SW480 (cell line): ENCODE measurements around the gene GRM4.

Source experiments
- DNase-seq: peaks from one replicate; pipeline ENCODE4 v3.0.0-alpha.2; 2016; ENCODE audit warnings: low spot score

Gene GRM4

DNA sequence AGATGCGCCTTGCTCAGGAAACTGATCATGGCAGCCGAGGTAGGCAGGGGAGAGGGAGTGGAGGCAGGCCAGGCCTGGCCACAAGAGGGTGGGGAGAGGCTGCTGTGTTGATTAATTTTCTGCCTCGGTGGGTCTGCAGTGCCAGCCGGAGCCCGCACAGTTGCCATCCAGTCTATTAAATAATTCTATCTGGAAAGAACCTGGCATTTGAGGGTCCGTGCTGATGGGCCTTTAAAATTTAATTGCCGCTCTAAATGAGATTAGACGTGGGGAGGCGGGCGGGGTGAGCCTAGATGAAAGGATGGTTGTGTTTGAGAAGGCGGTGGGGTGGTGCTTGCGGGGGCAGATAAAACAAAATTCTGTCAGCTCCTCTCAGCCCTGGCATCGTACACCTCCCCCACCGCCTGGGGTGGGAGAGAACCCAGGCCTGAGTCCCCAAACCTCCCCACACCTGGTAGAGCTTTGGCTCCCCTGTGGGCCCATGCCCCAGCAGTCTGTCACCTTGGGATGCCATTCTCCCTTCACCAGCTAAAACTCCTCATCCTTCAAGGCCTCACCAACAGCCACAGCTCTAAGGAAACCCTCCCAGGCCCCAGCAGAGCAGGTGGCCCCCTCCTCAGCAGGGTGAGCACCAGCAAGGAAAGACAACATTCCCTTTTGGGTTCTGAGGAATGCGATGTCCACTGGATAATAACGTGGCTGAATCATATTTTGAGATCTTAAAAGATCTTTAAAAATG is 167.3 kb downstream of the GRM4 start:
- no peak for DNase-seq

DNA sequence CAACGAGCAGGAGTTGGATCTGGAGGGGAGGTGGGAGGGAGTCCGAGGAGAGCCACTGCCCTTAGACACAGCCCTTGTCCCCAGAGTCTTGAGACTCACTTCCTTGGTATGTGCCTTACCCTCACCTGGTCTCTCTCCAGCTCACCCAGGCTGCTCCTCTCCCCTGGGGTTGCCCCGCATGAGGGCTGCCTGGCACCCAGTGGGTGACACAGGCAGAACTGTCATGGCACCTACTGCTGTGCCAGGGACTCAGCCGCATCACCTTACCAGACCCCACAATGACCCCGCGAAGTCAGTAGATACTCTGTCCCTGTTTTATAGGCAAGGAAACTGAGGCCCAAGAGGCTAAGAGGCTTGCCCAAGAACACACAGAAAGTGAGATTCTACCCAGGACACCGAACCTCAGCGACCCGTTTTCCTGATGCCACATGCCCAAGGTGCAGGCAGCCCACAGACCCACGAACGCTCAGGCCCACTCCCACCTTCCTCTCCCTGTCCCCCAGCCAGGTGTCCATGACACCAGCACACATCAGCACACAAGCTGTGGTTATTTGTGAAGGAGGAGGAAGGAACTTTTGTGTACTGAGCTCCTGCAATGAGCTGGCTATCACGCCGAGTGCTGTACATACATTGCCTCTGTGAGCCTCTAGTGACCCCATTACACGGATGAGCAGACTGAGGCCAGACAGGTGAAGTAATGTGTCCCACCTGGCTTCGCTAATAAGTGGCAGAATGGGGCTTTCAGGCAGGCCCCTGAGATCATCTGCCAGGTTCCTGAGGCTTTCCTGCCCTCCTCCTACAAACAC is 168.1 kb downstream of the GRM4 start:
- no peak for DNase-seq

DNA sequence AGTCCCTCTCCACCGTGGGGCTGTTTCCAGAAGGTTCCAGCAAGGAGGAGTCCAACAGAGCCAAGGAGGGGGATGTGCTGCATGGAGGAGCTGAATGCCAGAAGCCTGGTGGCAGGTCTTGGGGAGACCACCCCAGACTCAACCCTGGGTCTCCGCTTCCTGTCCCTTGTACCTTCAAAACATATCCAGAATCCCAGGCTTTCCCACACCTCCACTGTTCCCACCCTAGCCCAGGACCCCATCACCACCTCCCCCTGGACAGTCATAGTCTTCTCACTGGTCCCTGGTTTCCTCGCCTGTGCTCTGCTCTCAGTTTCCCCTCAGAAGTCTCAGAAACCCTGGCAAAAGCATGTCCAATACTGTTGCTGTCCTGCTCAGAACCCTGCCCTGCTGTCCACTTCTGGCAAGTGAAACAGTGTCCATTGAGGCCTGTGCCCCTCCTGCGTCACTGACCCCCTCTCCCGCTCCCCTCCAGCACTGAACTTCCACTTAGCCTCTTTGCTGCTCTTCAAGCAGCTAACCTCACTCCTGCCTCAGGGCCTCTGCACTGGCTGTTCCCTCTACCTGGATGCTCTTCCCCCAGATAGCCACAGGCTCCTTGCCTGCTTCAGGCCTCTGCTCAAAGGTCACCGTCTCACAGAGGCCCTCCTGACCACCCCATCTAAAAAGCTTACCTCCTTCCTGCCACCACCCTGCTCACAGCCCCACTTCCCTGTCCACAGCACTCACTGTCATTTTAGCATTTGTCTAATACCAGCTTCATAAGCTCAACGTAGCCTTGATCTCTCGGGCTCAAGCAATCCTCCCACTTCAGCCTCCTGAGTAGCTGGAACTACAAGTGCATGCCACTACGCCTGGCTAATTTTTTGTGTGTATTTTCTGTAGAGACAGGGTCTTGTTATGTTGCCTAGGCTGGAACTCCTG is 169.2 kb downstream of the GRM4 start:
- DNase-seq, result no peak

DNA sequence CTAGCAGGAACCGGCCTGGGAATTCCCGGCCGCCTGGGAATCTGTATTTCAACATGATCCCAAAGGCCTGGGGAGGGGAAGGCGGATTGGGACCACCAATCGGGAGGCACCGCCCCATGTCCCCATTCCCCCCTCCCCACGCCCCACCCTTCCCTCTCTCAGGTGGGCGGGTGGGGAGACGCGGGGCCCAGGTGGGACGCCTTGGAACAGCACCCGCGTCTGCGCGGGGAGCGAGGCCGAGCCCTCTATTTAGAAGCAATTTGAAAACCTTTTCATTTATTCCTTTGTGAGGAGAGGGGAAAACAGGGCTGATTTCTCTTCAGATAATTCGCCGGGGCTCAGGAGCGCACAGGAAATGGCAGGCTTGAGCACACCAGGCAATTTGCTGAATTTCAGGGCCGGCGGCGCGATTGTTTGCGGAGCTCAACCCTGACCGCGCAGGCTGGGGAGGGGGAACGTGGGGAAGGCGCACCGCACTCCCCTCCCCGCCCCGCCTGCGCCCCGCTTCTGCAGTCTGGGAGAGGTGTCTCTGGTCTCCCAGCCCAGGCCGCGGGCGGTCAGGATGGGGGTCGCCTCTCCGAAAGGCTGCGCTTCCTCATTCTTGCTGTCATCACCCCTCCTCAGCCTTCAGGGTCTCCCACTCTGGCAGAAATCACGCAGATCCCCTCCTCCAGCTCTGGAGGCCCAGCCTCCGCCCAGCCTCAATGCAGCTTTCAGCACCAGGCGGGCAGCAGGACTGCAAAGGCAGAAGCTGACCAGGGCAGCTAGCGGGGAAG is 170.0 kb downstream of the GRM4 start:
- no peak for DNase-seq

DNA sequence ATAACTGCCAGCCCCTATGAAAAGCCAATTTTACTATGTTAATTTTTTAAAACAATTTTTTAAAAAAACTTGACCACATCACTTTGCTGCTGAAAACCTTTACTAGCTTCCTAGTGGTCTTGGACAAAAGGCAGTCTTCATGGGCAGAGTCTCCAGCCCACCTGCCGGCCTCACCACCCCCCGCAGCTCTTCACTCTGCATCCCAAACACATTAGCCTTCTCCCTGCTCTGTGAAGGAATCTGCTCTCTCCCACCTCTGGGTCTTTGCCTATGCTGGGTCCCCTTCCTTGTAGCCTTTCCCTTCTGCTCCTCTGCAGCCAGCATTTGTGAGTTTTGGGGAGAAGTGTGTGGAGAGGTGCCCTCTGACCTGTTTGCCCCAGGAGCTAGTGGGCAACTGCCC is 171.4 kb downstream of the GRM4 start:
- DNase-seq, result no peak

DNA sequence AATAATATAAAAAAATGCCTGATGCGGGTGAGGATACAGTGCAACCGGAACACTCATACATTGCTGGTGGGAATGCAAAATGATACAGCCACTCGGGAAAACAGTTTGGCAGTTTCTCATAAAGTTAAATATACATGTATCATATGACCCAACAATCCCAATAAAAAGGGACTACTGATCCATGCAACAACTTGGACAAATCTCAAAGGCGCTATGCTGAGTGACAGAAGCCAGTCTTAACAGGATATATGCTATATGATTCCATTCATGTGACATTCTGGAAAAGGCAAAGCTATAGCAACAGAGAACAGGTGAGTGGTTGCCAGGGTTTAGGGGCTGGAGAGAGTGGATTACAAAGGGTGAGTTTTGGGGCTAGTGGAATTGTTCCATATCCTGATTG is 171.9 kb downstream of the GRM4 start:
- DNase-seq, result no peak

DNA sequence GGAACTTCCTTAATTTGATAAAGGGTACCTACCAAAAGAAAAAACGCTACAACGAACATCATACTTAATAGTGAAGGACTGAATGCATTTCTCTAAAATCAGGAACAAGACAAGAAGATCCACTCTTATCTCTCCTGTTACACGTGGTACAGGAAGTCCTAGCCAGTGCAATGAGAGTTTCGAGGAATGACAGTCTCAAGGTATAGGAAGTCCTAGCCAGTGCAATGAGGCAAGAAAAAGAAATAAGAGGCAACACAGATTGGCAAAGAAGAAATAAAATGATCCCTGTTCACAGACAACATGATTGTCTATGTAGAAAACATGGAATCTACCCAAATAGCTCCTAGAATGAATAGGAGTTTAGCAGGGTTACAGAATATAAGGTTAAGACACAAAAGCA is 174.3 kb downstream of the GRM4 start:
- DNase-seq, result no peak
